Osteoblast (primary cell): Measurements from ENCODE around the gene EEF1AKMT1. TPM values are rescaled to one million over a fixed set of nuclear protein-coding genes. Genes with fewer than 3 reads are reported as not detected.

Source experiments
- DNase-seq: peaks from one replicate; pipeline ENCODE4 v3.0.0; 2011; ENCODE audit warnings: low spot score, mixed read lengths; ENCODE audit not compliant: insufficient read length; ENCODE audit errors: missing footprints
- H2AFZ ChIP-seq: 2 replicates; pipeline ENCODE4 v1.6.0; 2011; ENCODE audit warnings: mild to moderate bottlenecking, low read length
- H3K27ac ChIP-seq: 2 replicates; pipeline ENCODE4 v1.5.1; 2011; ENCODE audit warnings: mild to moderate bottlenecking, low read depth, low read length, moderate library complexity
- H3K27me3 ChIP-seq: 2 replicates; pipeline ENCODE4 v1.6.0; 2012; ENCODE audit warnings: mild to moderate bottlenecking, control low read depth, inconsistent platforms, low read length, moderate library complexity; ENCODE audit not compliant: insufficient read depth
- H3K36me3 ChIP-seq: 2 replicates; pipeline ENCODE4 v1.5.1; 2011; ENCODE audit warnings: mild to moderate bottlenecking, low read length, control low read depth, moderate library complexity; ENCODE audit not compliant: insufficient read depth
- H3K4me1 ChIP-seq: 2 replicates; pipeline ENCODE4 v1.5.1; 2011; ENCODE audit warnings: mild to moderate bottlenecking, low read length, control low read depth, moderate library complexity; ENCODE audit not compliant: insufficient read depth
- H3K4me2 ChIP-seq: 2 replicates; pipeline ENCODE4 v1.6.0; 2011; ENCODE audit warnings: mild to moderate bottlenecking, low read length; ENCODE audit not compliant: insufficient read depth
- H3K4me3 ChIP-seq: fragments of 200-600 bp; sonication (generic); 3 replicates; pipeline ENCODE4 v1.5.1; 2012; ENCODE audit warnings: mild to moderate bottlenecking, low read length, inconsistent platforms; ENCODE audit not compliant: insufficient read depth
- H3K79me2 ChIP-seq: 2 replicates; pipeline ENCODE4 v1.6.0; 2012; ENCODE audit warnings: mild to moderate bottlenecking, low read length, control low read depth, inconsistent platforms; ENCODE audit not compliant: insufficient read depth
- H3K9me3 ChIP-seq: 2 replicates; pipeline ENCODE4 v1.5.1; 2011; ENCODE audit warnings: low read depth, low read length, control low read depth
- H4K20me1 ChIP-seq: 2 replicates; pipeline ENCODE4 v1.6.0; 2012; ENCODE audit warnings: mild to moderate bottlenecking, low read length, control low read depth; ENCODE audit not compliant: insufficient read depth
- total RNA-seq: library from RNA; depleted of rRNA; stranded (reverse); fragments of >200 nt; gene quantifications from 2 replicates; pipeline ENCODE4 v1.2.3, GENCODE V29; 2012
- TF ChIP-seq, protein P1 (sequence below): IDR thresholded peaks from 2 replicates; pipeline ENCODE4 v1.5.1; 2011; ENCODE audit warnings: mild to moderate bottlenecking, low read depth, low read length, moderate library complexity; ENCODE audit errors: extremely low read depth

The EEF1AKMT1 gene
- total RNA-seq, 1 donor, result 7.6 TPM

GRCh38 chr13:20808874-20809273 lies 35.1 kb upstream of the EEF1AKMT1 start:
- H4K20me1 ChIP-seq, result peaks cover 2% of the 10 kb centered on the region
- H2AFZ ChIP-seq, result no peak overlapping the region
- no peak overlapping the region for H3K4me2 ChIP-seq
- no peaks in the 10 kb centered on the region for H3K79me2 ChIP-seq
- H3K36me3 ChIP-seq, result peaks cover 18% of the 10 kb centered on the region
- TF ChIP-seq, protein P1, sequence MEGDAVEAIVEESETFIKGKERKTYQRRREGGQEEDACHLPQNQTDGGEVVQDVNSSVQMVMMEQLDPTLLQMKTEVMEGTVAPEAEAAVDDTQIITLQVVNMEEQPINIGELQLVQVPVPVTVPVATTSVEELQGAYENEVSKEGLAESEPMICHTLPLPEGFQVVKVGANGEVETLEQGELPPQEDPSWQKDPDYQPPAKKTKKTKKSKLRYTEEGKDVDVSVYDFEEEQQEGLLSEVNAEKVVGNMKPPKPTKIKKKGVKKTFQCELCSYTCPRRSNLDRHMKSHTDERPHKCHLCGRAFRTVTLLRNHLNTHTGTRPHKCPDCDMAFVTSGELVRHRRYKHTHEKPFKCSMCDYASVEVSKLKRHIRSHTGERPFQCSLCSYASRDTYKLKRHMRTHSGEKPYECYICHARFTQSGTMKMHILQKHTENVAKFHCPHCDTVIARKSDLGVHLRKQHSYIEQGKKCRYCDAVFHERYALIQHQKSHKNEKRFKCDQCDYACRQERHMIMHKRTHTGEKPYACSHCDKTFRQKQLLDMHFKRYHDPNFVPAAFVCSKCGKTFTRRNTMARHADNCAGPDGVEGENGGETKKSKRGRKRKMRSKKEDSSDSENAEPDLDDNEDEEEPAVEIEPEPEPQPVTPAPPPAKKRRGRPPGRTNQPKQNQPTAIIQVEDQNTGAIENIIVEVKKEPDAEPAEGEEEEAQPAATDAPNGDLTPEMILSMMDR, result no peak
- no peaks in the 10 kb centered on the region for H3K9me3 ChIP-seq
- no peak for DNase-seq
- peaks cover 8% of the 10 kb centered on the region for H3K4me1 ChIP-seq
- H3K4me3 ChIP-seq, result no peak overlapping the region
- H3K27ac ChIP-seq, result no peak overlapping the region
- no peaks in the 10 kb centered on the region for H3K27me3 ChIP-seq

DNA sequence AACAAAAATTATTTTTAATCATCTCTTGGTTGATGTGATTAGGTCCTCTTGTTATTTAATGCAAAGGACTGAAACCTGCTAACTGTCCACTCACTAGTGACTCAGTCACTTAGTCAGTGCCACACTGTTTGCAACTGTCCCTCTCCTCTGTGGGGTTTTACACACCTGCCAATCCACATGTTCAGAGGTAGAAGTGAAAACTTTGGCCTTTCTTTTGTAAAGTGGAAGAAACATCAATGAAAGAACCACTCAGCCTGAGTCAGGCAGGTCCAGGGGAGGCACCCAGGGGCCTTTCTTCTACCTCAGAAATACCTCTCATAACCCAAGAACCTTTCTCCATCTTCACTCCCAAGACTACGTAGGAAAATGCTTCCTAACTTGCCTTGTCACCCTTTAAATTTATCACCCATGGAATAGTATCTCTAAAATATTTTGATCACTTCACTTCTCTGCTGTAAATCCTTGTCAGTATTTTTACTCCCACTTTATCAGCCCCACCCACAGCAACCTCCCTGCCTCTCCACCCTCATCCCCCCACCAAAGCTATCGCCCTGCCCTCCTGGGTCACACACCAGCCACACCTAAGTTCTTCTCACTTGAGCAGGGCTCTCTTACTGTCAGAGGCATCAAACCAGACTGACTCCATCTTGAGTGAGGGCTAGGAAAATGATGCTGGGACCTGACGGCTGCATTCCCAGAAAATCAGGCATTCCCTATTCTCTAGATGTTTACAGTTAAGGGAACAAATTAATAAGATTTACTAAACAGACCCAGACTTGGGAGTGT lies 29.6 kb upstream of the EEF1AKMT1 start:
- Histone ChIP-seq H3K27ac (no peak overlapping the region), H3K4me2 (no peak overlapping the region), H3K4me1 (no peaks in the 10 kb centered on the region), H3K27me3 (no peaks in the 10 kb centered on the region), H3K4me3 (no peak overlapping the region), H3K36me3 (peaks cover 16% of the 10 kb centered on the region), H3K79me2 (no peaks in the 10 kb centered on the region), H4K20me1 (no peaks in the 10 kb centered on the region), H2AFZ (no peak overlapping the region), H3K9me3 (no peaks in the 10 kb centered on the region)
- no peak for DNase-seq
- TF ChIP-seq, protein P1, result no peak

- Histone ChIP-seq H4K20me1 (no peaks in the 10 kb centered on the region), H2AFZ (no peak overlapping the region), H3K27ac (no peak overlapping the region), H3K36me3 (peaks cover 5% of the 10 kb centered on the region), H3K4me3 (no peak overlapping the region), H3K27me3 (no peaks in the 10 kb centered on the region), H3K9me3 (no peaks in the 10 kb centered on the region), H3K4me1 (peaks cover 7% of the 10 kb centered on the region), H3K4me2 (no peak overlapping the region), H3K79me2 (no peaks in the 10 kb centered on the region)
- TF ChIP-seq, protein P1, result no peak
- DNase-seq, result no peak
These were observed 27.9 kb upstream of the EEF1AKMT1 start for GRCh38 chr13:20801707-20802106.

DNA sequence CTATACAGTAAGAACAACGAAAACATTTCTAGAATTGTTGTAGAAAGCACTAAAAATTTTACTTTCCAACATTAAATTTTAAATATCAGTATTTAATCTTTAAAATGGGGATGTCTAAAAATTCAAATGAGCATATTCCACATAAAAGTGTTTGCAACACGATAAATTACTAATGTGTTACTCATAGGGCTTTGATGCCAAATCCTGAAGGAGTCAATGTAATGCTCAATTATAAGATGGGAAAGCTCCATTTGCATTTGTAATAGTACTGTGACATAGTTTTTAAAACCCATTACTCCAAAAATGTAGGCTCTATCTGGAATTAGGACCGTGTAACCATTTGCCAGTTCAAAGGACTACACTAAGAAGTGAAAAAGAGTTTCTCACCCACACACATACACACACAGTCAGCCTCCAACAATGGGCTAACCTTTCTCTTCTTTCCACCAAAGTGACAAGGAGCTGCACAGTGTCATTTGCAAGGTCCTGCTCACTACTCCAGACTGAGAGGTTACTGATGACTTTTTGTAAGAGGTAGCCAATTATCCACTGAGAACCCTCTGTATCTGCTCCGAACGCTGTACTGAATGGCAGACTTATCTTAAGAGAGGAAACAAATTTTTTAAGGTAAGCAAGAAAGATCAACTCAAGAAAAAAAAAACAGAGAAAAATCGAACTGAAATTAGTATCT lies 26.1 kb upstream of the EEF1AKMT1 start:
- no peaks in the 10 kb centered on the region for H3K27me3 ChIP-seq
- H2AFZ ChIP-seq, result no peak overlapping the region
- no peak for DNase-seq
- no peaks in the 10 kb centered on the region for H4K20me1 ChIP-seq
- H3K4me1 ChIP-seq, result peaks cover 7% of the 10 kb centered on the region
- H3K27ac ChIP-seq, result no peak overlapping the region
- no peak overlapping the region for H3K4me3 ChIP-seq
- no peaks in the 10 kb centered on the region for H3K9me3 ChIP-seq
- no peaks in the 10 kb centered on the region for H3K79me2 ChIP-seq
- no peak overlapping the region for H3K4me2 ChIP-seq
- TF ChIP-seq, protein P1, result no peak
- peaks cover 14% of the 10 kb centered on the region for H3K36me3 ChIP-seq
